Colonic mucosa (tissue), 4 donors: Measurements from ENCODE around the gene DYNLT3. TPM values are rescaled to one million over a fixed set of nuclear protein-coding genes. Genes with fewer than 3 reads are reported as not detected.
A peak's percentile ranks its signal among the peaks of the same experiment; 100 is the strongest.

Source experiments
- DNase-seq: peaks from one replicate; pipeline ENCODE4 v3.0.0-alpha.2; 2020
- H3K27ac ChIP-seq: fragments of 200-600 bp; one replicate; pipeline ENCODE4 v1.8.0; 2021
- H3K27me3 ChIP-seq: fragments of 200-600 bp; one replicate; pipeline ENCODE4 v1.8.0; 2021
- H3K36me3 ChIP-seq: fragments of 200-600 bp; one replicate; pipeline ENCODE4 v1.8.0; 2021
- H3K4me1 ChIP-seq: fragments of 200-600 bp; one replicate; pipeline ENCODE4 v1.8.0; 2021; ENCODE audit warnings: mild to moderate bottlenecking
- H3K4me3 ChIP-seq: fragments of 200-600 bp; one replicate; pipeline ENCODE4 v1.8.0; 2021
- H3K9ac ChIP-seq, 2 donors: one replicate each; pipeline ENCODE4 v1.7.0; 2013; ENCODE audit warnings: control low read depth in 2 of 2, low read depth in 2 of 2, low read length in 2 of 2
- H3K9me3 ChIP-seq: fragments of 200-600 bp; one replicate; pipeline ENCODE4 v1.8.0; 2021
- intact Hi-C: fragments of 100-400 bp; cut with DNase I; formaldehyde crosslinking; loops from one replicate; pipeline ENCODE4 v1.14.1; 2022
- total RNA-seq, 2 donors: library from RNA; stranded (reverse); fragmentation: NEBNext Ultra II Directional in 1 of 2; extraction: Animal tissue kit (Norgen Biotek cat#: 25700) in 1 of 2; gene quantifications; one replicate each; pipeline ENCODE4 v1.2.1, GENCODE V29; 2021
- TF ChIP-seq, protein P1 (sequence below): fragments of 200-600 bp; IDR thresholded peaks from one replicate; pipeline ENCODE4 v1.8.0; 2022; ENCODE audit warnings: antibody characterized with exemption, mild to moderate bottlenecking
- donor health status: healthy.
- donor health status: DM: no; HTN: no; CAD: no.
- donor health status: DM: no; HTN: no; CAD: no.

Gene DYNLT3, protein sequence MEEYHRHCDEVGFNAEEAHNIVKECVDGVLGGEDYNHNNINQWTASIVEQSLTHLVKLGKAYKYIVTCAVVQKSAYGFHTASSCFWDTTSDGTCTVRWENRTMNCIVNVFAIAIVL
- total RNA-seq = 10 to 100 TPM; 17.2 to 22.2 TPM

DNA sequence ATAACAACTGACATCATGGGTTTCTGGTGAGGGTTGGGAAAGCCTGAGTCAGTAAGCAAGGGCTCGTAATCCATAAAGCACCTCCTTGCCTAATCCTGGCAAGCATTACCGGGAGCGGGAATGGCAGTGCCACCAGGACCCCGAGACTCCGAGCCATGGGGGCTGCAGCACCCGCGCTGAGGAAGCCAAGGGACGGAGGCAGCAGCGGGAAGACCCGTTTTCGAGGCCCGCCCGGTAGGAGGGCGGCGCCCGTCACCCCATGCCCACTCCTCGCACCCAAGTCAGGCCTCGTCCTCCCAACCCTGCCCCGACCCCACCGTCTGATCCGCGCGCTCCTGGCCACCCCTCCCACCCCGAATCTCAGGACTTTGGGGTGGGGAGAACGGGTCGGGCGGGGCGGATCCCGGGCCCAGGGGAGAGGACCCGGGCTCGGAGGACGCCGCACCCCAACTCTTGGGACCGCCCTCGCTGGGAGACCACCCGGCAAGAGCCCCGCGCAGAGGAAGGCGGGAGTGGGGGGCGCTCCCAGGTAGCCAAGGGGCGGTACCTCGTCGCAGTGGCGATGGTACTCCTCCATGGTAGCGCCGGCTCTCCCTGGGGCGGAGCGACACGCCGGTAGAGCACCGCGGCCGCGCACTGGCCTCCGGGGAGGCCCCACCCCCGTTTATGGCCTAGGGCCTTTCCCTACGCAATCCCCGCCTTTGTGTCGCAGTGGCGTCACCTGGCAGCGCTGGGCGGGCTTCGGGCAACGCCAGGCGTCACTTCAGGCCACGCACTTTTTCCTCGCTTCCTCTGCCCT, at the start of gene DYNLT3:
TSS of gene DYNLT3 (minus strand) at position 638 of the 799 bp plus-strand sequence. CDS start at position 577, 61 bp downstream.
- TF ChIP-seq, protein P1, sequence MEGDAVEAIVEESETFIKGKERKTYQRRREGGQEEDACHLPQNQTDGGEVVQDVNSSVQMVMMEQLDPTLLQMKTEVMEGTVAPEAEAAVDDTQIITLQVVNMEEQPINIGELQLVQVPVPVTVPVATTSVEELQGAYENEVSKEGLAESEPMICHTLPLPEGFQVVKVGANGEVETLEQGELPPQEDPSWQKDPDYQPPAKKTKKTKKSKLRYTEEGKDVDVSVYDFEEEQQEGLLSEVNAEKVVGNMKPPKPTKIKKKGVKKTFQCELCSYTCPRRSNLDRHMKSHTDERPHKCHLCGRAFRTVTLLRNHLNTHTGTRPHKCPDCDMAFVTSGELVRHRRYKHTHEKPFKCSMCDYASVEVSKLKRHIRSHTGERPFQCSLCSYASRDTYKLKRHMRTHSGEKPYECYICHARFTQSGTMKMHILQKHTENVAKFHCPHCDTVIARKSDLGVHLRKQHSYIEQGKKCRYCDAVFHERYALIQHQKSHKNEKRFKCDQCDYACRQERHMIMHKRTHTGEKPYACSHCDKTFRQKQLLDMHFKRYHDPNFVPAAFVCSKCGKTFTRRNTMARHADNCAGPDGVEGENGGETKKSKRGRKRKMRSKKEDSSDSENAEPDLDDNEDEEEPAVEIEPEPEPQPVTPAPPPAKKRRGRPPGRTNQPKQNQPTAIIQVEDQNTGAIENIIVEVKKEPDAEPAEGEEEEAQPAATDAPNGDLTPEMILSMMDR = no peak

DNA sequence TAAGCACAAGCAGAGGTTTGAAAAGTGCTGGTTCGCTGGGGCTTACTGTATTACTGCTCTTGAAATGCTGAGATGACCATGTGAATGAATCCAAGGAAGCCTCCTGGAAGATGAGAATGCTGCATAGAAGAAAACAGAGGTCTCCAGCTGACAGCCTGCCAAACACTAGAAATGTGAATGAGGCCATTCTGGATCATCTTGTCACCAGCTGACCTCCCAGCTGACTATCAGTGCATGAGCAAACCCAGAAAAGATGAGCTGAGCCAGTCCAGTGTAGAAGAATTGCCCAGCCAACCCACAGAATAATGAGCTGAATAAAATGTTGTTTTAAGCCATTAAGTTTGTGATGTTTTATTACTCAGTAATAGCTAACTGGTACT, 49.1 kb upstream of the DYNLT3 start:
- intact Hi-C loops = no loop called here
- H3K4me1 ChIP-seq = no peaks in the 10 kb centered on the region
- no peak for DNase-seq
- H3K9me3 ChIP-seq = no peaks in the 10 kb centered on the region
- H3K27me3 ChIP-seq = no peaks in the 10 kb centered on the region
- no peak overlapping the region for H3K9ac ChIP-seq
- no peaks in the 10 kb centered on the region for H3K36me3 ChIP-seq
- no peak overlapping the region for H3K27ac ChIP-seq
- no peak overlapping the region for H3K4me3 ChIP-seq
- TF ChIP-seq, protein P1 = no peak

More for the DNA sequence above, at the start of gene DYNLT3:
- H3K36me3 ChIP-seq = no peaks in the 10 kb centered on the region
- peak within 1 kb of the TSS; percentile 54 for H3K27ac ChIP-seq
- no peaks in the 10 kb centered on the region for H3K4me1 ChIP-seq
- no peaks in the 10 kb centered on the region for H3K27me3 ChIP-seq
- no peaks in the 10 kb centered on the region for H3K9me3 ChIP-seq
- intact Hi-C loops = no loop called here
- DNase-seq = peak; percentile 86
- peak within 1 kb of the TSS; percentile 56 for H3K4me3 ChIP-seq
- peak within 1 kb of the TSS; percentile 74 to 79 for H3K9ac ChIP-seq

DNA sequence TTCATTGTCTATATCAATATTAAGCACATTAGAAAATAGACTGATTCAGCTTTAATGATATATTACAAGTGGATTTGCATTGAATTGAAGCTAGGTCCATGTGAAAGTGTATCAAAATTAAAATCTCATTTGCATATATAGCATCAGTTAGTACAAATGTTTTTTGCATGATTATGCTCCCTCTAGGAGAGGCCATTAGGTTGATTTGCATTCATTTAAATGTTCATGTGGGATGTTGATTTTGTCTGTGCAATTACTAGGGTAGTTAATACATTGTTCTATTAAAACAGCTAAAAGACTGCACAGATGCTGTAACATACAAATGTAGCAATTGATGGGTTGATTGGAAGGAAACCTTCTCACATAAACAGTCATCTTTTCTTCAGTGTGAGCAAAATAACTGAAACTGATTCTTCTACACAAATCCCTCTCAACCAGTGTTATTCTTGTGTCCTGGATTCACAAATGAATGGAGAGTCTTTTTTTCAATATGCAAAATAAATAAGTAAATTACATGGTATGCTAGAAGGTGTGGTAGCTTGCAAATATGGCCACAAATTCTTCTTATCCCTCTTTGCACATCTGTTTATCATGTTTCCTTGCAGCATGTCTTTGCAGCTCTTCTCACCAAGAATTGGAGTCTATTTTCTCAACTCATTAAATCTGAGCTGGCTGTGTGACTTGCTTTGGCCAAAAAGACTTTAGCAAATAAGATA, 48.6 kb upstream of the DYNLT3 start:
- Histone ChIP-seq H3K27me3 (no peaks in the 10 kb centered on the region), H3K4me1 (no peaks in the 10 kb centered on the region), H3K36me3 (no peaks in the 10 kb centered on the region), H3K9ac (no peak overlapping the region), H3K27ac (no peak overlapping the region), H3K4me3 (no peak overlapping the region), H3K9me3 (no peaks in the 10 kb centered on the region)
- DNase-seq = no peak
- intact Hi-C loops = no loop called here
- TF ChIP-seq, protein P1 = no peak

DNA sequence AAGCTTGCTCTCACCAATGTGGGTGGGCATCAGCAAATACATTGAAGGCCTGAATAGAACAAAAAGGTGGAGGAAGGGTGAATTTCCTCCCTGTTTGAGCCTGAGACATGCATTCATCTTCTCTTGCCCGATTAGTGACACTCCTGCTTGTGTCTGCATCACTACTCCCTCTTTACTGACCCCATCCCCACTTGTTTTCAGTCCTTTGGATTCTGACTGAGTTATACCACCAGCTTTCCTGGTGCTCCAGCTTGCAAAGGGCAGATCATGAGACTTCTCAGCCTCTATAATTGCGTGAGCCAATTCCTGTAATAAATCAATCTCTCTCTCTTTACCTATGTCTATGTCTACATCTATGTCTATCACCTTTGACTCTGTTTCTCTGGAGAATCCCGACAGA, 47.4 kb upstream of the DYNLT3 start:
- TF ChIP-seq, protein P1 = no peak
- intact Hi-C loops = no loop called here
- H3K4me1 ChIP-seq = no peaks in the 10 kb centered on the region
- no peaks in the 10 kb centered on the region for H3K9me3 ChIP-seq
- H3K4me3 ChIP-seq = no peak overlapping the region
- no peak overlapping the region for H3K27ac ChIP-seq
- DNase-seq = no peak
- H3K36me3 ChIP-seq = no peaks in the 10 kb centered on the region
- H3K27me3 ChIP-seq = no peaks in the 10 kb centered on the region
- H3K9ac ChIP-seq = no peak overlapping the region

DNA sequence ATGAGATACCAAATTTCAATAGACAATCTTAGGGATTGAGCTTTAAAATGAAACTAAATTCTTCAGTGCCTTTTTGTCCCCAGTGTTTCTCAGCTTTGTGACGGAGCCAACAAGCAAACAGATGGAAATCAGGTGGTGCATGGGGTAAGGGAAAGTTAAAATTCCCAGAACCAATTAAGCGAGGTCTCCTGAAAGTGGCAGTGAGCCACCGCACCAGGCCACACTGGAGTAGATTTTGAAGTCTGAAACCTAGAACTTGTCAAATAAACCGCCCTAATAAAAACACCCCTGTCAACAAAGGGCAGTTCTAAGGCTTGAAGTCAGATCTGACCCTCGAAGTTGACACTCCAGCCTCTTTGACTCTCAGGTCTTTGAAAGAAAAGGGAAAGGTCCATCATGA, 40.6 kb upstream of the DYNLT3 start:
- no peaks in the 10 kb centered on the region for H3K9me3 ChIP-seq
- H3K27me3 ChIP-seq = no peaks in the 10 kb centered on the region
- no peak overlapping the region for H3K27ac ChIP-seq
- no peak for DNase-seq
- TF ChIP-seq, protein P1 = no peak
- H3K36me3 ChIP-seq = no peaks in the 10 kb centered on the region
- H3K9ac ChIP-seq = no peak overlapping the region
- intact Hi-C loops = no loop called here
- no peak overlapping the region for H3K4me3 ChIP-seq
- no peaks in the 10 kb centered on the region for H3K4me1 ChIP-seq
